ENCODE data around the gene KLHDC10.

DNA sequence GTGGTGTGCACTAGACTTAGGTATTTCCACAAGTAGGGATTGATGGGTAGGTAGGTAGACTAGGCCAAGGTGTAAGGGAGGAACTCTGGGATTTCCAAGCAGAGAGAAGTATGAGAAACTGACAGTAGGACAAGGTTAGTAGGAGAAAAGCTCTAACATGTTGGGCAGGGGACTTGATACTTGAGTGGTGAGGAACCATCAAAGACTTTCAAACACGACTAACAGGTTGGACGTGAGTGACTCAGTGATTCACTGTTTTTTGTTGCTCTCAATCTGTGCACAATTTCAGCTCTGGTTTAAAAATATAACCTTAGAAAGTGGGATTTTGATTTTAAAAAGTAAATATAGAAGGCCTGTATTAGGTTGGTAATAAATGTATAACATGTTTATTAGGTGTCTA, 44.4 kb downstream of the KLHDC10 start:
- no peak for TF ChIP-seq POLR2A (IDR thresholded peaks at IDR 0.05)
- TF ChIP-seq, protein P1, sequence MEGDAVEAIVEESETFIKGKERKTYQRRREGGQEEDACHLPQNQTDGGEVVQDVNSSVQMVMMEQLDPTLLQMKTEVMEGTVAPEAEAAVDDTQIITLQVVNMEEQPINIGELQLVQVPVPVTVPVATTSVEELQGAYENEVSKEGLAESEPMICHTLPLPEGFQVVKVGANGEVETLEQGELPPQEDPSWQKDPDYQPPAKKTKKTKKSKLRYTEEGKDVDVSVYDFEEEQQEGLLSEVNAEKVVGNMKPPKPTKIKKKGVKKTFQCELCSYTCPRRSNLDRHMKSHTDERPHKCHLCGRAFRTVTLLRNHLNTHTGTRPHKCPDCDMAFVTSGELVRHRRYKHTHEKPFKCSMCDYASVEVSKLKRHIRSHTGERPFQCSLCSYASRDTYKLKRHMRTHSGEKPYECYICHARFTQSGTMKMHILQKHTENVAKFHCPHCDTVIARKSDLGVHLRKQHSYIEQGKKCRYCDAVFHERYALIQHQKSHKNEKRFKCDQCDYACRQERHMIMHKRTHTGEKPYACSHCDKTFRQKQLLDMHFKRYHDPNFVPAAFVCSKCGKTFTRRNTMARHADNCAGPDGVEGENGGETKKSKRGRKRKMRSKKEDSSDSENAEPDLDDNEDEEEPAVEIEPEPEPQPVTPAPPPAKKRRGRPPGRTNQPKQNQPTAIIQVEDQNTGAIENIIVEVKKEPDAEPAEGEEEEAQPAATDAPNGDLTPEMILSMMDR (IDR thresholded peaks at IDR 0.05), result no peak
- no peak for TF ChIP-seq EP300 (IDR thresholded peaks at IDR 0.05)
- no peak for TF ChIP-seq POLR2AphosphoS5 (IDR thresholded peaks at IDR 0.05)
